Measurements from ENCODE around the gene CELF5. TPM values are rescaled to one million over a fixed set of nuclear protein-coding genes. Genes with fewer than 3 reads are reported as not detected.
"Not testable (repeated sequence)": the region's sequence is repeated elsewhere in the genome, so short reads cannot be mapped to it uniquely, and the experiment has no call there.

Gene CELF5
- total RNA-seq, 2 experiments from 2014 or later: 0.13 to 0.21 TPM

DNA sequence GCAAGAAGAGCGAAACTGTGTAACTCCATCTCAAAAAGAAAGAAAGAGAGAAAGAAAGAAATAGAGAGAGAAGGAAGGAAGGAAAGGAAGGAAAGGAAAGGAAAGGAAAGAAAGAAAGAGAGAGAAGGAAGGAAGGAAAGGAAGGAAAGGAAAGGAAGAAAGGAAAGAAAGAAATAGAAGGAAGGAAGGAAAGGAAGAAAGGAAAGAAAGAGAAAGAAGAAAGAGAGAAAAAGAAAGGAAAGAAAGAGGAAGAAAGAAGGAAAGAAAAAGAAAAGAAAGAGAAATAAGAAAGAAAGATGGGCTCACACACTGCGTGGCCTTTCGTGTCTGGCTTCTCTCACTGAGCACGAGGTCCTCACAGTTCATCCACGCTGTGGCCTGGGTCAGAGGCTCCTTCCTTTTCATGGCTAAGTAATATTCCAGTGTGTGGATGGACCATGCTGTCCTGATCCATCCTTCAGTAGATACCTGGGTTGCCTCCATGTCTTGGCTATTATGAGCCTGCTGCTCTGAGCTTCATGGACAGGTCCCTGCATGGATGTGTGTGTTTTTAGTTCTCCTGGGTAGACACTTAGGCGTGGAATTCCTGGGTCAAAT lies 74.5 kb downstream of the CELF5 start:
- ChIA-PET POLR2A (no interaction called here), CTCF (no interaction called here)

DNA sequence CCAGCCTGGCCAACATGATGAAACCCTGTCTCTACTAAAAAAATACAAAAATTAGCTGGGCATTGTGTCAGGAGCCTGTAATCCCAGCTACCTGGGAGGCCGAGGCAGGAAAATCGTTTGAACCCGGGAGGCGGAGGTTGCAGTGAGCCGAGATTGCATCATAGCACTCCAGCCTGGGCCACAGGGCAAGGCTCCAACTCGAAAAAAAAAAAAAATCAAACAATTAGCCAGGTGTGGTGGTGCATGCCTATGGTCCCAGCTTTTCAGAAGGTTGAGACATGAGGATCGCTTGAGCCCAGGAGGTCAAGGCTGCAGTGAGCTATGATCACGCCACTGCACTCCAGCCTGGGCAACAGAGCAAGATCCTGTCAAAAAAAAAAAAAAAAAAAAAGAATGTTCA lies 76.1 kb downstream of the CELF5 start:
- CTCF ChIA-PET, POLR2A ChIA-PET: not testable (repeated sequence)

DNA sequence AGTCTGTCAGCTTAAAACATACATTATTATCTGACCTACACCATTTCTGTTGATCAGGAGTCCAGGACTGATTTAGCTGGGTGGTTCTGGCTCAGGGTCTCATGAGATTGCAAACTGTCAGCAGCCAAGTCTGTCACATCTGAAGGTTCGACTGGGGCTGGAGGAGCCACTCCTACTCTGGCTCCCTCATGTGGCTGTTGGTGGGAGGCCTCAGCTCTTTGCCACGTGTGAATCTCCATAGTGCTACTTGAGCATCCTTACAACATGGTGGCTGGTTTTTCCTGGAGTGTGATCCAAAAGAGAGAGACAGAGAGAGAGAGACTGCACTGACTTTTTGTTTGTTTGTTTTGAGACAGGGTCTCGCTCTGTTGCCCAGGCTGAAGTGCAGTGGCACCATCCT lies 78.3 kb downstream of the CELF5 start:
- ChIA-PET CTCF (interaction anchor here (1.0 to 1.6 kb wide), 2 partner anchors 27 to 32 kb away, joined by 3 read pairs; no protein-coding TSS in a partner anchor), POLR2A (interaction anchor here (0.6 kb wide), 1 partner anchor 63 kb away, joined by 4 read pairs; no protein-coding TSS in a partner anchor)

DNA sequence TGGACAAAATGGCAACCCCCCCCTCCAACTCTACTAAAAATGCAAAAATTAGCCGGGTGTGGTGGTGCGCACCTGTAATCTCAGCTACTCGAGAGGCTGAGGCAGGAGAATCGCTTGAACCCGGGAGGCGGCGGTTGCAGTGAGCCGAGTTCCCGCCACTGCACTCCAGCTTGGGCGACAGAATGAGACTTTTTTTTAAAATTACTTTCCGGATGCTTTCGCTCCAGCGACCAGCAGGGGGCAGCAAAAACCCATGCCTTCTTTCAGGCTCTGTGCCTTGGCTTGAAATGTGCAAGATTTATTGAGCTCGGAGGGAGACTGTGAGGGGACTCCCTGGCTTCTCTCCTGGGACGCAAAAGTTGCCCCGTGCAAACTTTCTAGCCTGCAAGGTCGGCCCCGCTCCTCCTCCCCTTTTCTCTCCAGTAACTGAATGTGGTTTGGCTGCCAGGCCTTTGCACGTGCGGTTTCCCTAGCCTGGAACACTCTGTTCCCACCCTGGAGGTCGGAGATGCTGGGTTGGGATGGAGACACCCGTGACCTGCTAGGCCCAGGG lies 80.5 kb downstream of the CELF5 start:
- POLR2A ChIA-PET: no interaction called here
- CTCF ChIA-PET: interaction anchor here (0.5 to 2.1 kb wide), 20 partner anchors 10 to 361 kb away, joined by 3 to 7 read pairs (median 4); partner anchors contain the start of genes SMIM24 and SMIM44

DNA sequence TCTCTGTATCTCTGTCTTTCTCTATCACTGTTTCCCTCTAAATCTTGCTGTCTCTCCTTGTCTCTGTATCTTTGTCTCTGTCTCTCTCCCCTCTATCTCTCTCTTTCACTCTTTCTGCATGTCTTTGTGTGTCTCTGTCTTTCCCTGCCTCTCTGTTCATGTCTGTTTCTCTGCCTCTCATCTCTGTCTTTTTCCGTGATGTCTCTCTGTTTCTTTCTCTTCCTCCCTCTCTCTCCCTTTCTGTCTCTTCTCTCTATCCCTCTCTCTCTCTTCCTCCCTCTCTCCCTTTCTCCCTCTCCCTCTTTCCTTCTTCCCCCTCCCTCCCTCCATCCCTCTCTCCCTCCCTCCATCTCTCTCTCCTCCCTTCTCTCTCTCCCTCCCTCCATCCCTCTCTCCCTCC lies 85.3 kb downstream of the CELF5 start:
- POLR2A ChIA-PET: no interaction called here
- CTCF ChIA-PET: interaction anchor here (0.8 kb wide), 1 partner anchor 119 kb away, joined by 3 read pairs; no protein-coding TSS in a partner anchor

DNA sequence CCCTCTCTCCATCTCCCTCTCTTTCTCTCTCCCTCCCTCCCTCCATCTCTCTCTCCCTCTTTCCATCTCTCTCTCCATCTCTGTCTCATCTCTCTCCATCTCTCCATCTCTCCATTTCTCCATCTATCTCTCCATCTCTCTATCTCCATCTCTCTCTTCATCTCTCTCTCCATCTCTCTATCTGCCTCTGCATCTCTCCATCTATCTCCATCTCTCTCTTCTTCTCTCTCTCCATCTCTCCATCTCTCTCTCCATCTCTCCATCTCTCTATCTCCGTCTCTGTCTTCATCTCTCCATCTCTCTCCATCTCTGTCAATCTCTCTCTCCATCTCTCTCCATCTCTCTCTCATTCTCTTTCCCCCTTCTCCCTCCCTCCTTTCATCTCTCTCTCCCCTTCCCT lies 85.8 kb downstream of the CELF5 start:
- ChIA-PET CTCF (no interaction called here), POLR2A (no interaction called here)

DNA sequence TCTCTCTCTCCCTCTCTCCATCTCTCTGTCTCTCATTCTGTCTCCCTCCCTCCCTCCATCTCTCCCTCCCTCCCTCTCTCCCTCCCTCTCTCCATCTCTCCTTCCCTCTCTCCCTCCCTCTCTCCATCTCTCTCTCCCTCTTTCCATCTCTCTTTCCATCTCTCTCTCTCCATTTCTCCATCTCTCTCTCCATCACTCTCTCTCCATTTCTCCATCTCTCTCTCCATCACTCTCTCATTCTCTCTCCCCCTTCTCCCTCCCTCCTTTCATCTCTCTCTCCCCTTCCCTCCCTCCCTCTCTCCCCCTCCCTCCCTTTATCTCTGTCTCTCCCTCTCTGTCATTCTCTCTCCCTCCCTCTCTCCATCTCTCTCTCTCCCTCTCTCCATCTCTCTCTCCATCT lies 86.2 kb downstream of the CELF5 start:
- ChIA-PET CTCF (no interaction called here), POLR2A (no interaction called here)

DNA sequence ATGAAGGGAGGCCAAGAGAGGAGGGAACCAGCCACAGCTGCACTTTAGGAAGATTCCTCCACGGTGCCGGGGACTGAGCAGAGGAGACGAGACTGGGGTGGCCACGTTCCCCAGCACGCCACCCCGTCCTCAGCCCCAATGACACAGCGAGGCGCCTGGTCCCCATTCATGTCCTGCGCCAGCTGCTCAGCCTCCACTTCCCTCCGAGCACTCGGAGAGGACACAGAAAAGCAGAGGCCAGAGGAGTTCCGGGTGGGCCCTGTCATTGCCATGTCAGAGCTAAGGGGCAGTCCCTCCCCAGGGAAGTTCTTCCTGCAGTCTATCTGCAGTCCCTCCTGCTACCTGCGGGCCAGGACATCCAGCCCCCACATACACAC lies 88.7 kb downstream of the CELF5 start:
- POLR2A ChIA-PET: no interaction called here
- CTCF ChIA-PET: interaction anchor here (1.0 kb wide), 1 partner anchor 159 kb away, joined by 4 read pairs; no protein-coding TSS in a partner anchor

DNA sequence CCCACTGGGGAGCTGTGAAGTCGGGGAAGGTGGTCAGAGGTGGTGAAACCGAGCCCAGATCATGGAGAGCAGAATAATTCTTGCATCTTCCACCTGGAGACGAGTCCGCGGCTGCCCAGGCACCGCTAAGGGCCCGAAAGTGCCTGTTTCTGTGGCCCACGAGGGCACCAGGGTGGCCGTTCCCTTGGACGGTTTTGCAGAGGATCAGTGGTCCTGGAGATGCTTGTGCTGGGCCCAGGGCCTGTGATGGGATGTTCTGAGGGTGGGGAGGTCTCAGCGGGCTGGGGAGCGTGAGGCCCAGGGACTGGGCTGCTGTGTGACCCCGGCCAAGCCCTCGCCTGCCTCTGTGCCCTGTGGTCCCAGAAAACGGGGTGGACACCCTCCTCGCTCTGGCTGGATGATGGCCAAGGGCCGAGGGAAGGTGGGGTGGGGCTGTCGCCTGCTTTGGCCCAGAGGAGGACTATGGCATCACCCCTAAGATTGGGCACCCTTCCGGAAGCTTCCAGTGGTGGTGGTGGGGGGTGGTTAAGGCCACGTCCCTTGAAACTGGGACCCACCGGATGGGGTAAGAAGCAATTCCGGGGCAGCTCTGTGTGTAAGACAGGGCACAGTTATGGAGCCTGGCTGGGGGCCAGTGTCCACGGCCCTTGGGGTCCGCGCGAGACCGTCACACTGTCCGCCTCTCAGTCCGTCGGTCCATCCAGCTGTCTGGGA lies 90.7 kb downstream of the CELF5 start:
- CTCF ChIA-PET: interaction anchor here (1.0 kb wide), 1 partner anchor 10 kb away, joined by 7 read pairs; no protein-coding TSS in a partner anchor
- POLR2A ChIA-PET: no interaction called here

DNA sequence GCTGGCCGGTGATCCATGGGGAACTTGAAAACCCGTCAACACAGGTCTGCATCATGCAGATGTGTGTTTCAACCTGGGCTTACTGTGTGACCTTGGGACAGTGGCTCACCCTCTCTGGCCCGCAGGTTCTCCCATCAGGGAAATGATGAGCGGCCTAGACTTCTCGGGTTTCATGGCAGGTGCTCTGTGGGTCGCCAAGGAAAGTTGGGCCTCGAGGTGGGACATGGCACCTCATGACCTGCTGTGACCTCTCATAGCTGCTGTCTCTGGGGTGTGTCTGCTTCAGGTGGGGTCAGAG lies 91.2 kb downstream of the CELF5 start:
- ChIA-PET POLR2A (no interaction called here), CTCF (interaction anchor here (1.0 kb wide), 1 partner anchor 11 kb away, joined by 7 read pairs; no protein-coding TSS in a partner anchor)

DNA sequence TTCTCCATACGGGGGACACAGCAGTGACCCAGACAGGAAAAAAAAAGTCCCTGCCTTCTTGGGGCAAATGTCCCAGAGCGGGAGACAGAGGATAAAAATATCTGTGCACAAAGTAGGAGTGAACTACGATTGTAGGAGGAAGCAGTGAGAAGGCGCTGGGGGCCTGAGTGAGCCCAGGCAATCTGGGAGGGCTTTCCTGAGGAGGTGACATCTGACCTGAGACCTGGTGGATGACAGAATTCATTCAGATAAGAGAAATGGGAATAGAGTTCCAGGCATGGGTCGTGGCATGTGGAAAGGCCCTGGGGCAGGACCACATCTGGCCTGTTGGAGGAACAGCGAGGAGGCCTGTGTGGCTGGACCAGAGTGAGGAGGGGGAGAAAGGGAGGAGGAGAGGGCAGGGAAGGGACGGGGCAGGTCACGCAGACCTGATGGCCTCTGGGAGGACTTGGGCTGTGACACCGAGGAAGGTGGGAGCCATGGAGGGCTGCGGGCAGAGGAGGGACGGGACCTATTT lies 91.7 kb downstream of the CELF5 start:
- ChIA-PET CTCF (interaction anchor here (0.6 to 2.3 kb wide), 4 partner anchors 10 to 156 kb away, joined by 3 to 7 read pairs (median 4); no protein-coding TSS in a partner anchor), POLR2A (no interaction called here)

DNA sequence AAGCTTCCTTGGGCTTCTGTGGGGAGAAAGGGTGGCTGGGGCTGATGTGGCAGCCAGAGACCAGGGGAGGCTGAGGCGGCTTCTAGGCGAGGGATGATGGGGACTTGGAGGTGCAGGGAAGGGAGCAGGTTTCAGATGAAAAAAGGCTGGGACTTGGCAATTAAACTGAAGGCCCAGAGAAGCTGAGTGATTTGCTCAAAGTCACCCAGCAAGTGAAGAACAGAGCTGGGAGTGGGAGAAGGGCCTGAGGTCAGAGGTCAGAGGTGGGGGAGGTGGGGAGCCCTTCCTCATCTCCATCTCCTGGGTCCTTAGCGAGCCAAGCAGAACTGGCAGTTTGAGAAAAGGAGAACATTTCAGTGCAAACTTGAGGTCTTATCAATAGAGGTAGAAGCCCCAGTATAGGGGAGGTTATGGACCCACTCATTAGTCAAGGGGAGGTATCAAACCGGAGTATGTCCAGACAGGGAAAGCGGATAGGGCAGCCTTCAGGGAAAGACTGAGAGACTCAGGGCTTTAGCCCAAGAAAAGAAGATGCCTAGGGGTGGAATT lies 92.3 kb downstream of the CELF5 start:
- POLR2A ChIA-PET: no interaction called here
- CTCF ChIA-PET: interaction anchor here (0.6 to 2.3 kb wide), 6 partner anchors 11 to 168 kb away, joined by 3 to 7 read pairs (median 4); no protein-coding TSS in a partner anchor

DNA sequence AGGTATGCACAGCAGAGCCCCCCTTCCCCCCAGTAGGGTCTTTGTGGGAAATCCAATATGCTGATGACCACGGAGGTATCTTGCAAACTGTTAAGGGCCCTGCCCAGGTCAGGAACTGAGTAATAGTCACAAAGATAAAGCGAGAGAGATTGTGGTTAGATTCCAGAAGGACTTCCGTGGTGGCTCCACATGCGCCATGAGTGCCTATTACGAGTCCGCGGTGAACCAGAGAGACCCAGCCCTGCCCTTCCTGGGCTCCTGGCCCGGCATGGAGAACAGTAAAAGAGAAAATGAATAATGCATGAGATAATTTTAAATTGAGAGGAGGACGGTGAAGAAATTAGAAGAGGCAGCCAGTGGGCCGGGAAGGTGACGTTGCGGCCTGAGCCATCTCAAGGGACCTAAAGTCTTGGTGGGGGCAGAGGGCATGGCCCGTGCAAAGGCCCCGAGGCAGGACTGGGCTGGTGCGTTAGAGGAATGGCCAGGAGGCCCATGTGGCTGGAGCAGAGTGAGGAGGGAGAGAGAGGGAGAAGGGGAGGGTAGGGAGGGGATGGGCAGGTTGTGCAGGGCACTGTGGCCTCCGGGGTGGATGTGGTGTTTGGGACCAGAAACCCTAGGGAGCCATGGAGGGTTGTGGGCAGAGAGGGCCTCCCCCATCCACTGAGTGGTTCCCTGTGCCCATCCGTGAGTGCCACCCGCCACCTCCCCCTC lies 95.3 kb downstream of the CELF5 start:
- ChIA-PET CTCF (interaction anchor here (1.3 kb wide), 1 partner anchor 153 kb away, joined by 3 read pairs; no protein-coding TSS in a partner anchor), POLR2A (no interaction called here)

DNA sequence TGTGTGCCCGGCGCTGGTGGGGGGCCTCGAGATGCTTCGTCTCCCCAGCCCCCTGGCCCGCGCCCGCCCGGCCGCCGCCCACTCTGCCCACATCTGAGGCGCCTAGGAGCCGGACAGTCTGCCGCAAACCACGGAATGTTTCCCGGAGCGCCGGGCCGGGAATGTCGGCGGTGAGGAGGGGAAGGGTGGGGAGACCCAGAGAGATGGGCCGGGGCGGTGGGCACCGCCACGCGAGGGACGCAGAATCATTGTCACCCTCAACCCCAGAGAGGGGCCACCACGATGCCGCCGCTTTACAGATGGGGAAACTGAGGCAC lies 95.9 kb downstream of the CELF5 start:
- POLR2A ChIA-PET: no interaction called here
- CTCF ChIA-PET: no interaction called here

DNA sequence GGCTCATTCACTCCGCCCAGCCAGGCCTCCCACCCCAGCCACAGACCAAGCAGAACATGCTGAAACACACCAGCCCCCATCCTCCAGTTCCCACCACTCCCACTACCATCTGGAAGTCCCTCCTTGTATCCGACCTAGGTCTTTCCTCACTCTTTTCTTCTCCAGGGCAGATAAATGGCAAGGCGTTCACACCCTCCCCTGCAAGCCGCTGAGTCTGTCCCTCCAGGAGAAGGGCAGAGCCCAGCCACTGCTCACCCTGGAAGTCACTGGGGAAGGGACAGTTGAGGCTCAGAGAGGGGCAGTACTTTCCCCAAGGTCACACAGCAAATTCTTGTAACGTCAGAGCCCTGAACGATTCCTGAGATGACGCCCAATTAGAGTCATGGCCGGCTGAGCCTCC lies 96.4 kb downstream of the CELF5 start:
- ChIA-PET POLR2A (no interaction called here), CTCF (interaction anchor here (1.4 kb wide), 1 partner anchor 108 kb away, joined by 5 read pairs; no protein-coding TSS in a partner anchor)

DNA sequence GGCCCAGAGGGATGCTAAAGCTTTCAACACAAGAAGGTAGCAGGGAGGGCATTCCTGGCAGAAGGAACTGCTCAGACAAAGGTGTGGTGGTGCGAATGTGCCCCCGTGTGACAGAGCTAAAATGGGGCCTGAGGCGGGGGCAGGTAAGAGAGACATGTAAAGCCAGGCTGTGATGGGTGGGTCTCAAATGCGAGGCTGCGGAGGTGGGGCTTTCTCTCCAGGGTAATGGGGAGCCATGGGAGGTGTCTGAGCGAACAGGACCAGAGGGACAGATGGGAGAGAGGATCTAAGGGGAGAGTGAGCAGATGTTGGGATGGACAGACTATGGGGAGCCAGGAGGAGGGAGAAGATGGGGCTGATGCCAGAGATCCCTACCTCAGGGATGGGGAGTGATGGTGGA lies 97.2 kb downstream of the CELF5 start:
- ChIA-PET POLR2A (no interaction called here), CTCF (interaction anchor here (1.4 kb wide), 1 partner anchor 107 kb away, joined by 5 read pairs; no protein-coding TSS in a partner anchor)

DNA sequence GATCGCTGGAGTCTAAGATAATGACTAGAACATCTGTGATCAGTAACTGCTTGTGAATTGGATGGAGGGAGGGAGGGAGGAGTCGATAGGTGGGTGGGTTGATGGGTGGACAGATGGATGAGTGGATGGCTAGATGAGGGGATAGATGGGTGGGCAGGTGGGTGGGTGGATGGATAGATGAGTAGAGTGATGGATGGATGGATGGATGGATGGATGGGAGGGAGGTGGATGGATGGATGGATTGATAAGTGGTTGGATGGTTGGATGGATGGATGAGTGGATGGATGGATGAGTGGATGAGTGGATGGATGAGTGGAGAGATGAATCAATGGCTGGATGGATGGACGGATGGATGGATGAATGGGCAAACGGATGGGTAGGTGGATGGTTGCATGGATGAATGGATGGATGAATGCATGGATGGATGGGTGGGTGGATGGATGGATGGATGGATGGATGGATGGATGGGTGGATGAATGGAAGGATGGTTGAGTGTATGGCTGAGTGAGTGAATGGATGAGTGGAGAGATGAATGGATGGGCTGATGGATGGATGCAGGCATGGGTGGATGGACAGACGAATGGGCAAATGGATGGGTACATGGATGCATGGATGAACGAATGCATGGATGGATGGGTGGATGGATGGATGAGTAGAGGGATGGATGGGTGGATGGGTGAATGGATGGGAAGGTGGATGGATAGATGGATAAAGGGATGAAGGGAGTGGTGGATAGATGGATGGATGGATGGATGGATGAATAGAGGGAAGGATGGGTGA lies 97.9 kb downstream of the CELF5 start:
- CTCF ChIA-PET: interaction anchor here (1.3 to 1.4 kb wide), 2 partner anchors 107 to 150 kb away, joined by 4 to 5 read pairs; no protein-coding TSS in a partner anchor
- POLR2A ChIA-PET: no interaction called here

DNA sequence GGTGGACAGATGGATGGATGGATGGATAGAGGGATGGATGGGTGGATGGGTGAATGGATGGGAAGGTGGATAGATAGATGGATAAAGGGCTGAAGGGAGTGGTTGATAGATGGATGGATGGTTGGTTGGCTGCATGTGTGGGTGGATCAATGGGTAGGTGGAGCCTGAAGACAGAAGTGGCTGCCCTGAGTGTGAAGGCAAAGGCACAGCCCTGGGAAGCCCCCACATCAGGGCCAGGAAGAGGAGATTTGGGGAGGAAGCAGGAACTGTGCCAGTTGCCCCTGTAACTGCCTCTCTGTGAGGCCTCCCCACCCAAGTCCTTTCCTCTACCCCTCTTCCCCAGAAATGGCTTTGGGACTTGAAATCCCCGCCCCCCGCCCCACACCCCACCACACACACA lies 98.6 kb downstream of the CELF5 start:
- CTCF ChIA-PET: interaction anchor here (1.1 to 1.3 kb wide), 4 partner anchors 100 to 150 kb away, joined by 3 to 12 read pairs (median 4); no protein-coding TSS in a partner anchor
- POLR2A ChIA-PET: no interaction called here

DNA sequence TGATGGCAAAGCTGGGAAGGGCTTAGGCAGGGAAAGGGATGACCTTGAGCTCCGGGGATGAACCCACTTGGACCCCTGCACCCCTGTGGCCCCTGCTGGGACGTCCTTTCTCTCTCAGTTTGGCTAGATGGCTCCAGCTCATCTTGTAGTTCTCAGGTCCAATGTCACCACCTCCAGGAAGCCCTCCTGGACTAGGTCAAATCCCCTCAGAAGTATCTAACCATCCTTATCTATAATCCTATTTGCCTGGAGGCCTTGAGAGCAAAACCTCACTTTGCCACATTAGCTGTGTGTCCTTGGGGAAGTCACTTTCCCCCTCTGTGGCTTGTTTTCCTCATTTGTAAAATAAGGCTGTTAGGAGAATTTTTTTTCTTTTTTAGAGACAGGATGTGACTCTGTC lies 99.2 kb downstream of the CELF5 start:
- POLR2A ChIA-PET: no interaction called here

More for the DNA sequence above, 99.2 kb downstream of the CELF5 start:
- CTCF ChIA-PET: interaction anchor here (1.1 to 1.3 kb wide), 4 partner anchors 99 to 149 kb away, joined by 3 to 12 read pairs (median 4); no protein-coding TSS in a partner anchor
